Cardiac fibroblast (primary cell): Measurements from ENCODE around the gene PDZD8.
A peak's percentile ranks its signal among the peaks of the same experiment; 100 is the strongest.

Experiments
- DNase-seq, 2 donors: peaks; one replicate each; pipeline versions ENCODE4 v3.0.0 to v3.0.0-alpha.2; 2010; ENCODE audit warnings: low read depth in 2 of 2
- H3K4me3 ChIP-seq, 2 donors: replicated peaks in 1 of 2; 1 replicate in 1 of 2; 2 replicates in 1 of 2; pipeline ENCODE4 v1.5.1; 2011; ENCODE audit warnings: low read depth in 2 of 2, low read length in 2 of 2, mild to moderate bottlenecking in 2 of 2, moderate library complexity in 1 of 2
- CTCF ChIP-seq: IDR thresholded peaks from one replicate; pipeline ENCODE4 v1.5.1; 2011; ENCODE audit warnings: low read depth, mild to moderate bottlenecking, low read length, inconsistent platforms

PDZD8 gene

DNA sequence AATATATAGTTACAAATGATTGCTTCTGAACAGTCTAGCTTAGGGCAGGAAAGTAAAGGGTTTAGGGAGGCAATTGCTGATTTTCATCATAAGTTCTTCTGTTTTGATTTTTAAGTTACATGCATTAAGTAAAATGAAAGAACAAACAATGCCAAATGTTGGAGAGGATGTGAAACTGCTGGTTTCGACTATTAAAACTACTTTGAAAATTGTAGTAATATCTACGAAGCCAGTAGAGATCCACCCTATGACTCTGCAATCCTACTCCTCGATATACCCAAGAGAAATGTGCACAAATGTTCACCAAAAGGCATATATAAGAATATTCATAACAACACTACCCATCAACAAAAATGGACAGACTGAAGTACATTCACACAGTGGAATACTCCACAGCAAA lies 24.3 kb downstream of the PDZD8 start:
- no peak for TF ChIP-seq CTCF
- no peak overlapping the region for H3K4me3 ChIP-seq
- no peak for DNase-seq

DNA sequence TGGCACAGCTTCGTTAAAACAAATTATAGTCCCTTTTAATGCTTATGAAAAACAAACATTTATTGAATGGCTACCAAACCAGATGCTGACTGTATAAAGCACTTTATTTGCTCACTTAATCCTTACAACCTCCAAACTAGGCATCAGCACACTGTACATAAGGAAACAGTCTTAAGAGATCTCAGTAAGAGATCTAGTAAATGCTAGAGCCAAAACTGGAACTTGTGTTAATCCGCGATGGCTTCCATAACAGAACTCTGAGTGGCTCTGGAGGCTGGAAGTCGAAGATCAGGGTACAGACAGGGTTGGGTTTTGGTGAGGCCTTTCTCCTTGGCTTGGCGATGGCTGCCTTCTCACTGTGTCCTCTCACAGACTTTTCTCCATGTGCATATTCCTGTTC lies 27.0 kb downstream of the PDZD8 start:
- no peak overlapping the region for H3K4me3 ChIP-seq
- no peak for DNase-seq
- TF ChIP-seq CTCF, result no peak

- no peak for TF ChIP-seq CTCF
- no peak for DNase-seq
- H3K4me3 ChIP-seq, result no peak overlapping the region
Measured at GRCh38 chr10:117346574-117346973, 28.7 kb downstream of the PDZD8 start.

GRCh38 chr10:117345143-117345542 lies 30.1 kb downstream of the PDZD8 start:
- DNase-seq, result peak in 1 of 2 donors; percentile 30
- TF ChIP-seq CTCF, result no peak
- H3K4me3 ChIP-seq, result no peak overlapping the region

DNA sequence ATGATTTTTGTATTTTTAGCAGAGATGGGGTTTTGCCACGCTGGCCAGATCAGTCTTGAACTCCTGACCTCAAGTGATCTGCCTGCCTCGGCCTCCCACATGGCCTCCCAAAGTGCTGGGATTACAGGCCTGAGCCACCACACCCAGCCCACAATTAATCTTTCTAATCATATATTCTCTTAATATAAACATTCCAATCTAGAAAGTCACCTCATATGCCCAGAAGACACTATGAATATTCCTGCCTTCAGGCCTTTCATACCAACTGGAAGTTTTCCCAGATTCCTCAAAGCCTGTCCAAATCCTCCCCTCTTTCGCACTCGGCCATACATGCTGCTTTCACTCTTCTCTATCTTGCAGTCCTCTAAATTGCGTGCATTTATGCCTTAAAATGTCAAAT lies 32.6 kb downstream of the PDZD8 start:
- no peak for TF ChIP-seq CTCF
- H3K4me3 ChIP-seq, result no peak overlapping the region
- DNase-seq, result peak; percentile 37 to 82

DNA sequence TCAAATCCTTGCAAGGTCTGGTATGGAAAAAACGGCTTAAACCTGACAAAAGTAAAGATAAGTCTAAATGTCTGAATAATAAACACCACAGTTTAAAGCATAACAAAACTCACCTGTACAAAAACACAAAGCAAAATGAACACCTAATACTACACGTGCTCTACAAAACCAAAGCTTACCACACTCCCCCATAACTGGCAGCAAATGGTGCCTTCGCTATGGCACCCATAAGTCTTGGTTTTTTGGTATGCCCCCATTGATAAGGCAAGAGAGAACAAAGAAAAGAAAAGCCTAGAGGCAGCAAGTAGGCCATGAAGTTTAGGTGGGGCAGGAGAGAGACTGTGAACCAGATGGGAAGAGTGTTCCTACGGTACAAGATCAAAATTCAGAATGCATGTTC lies 34.2 kb downstream of the PDZD8 start:
- DNase-seq, result no peak
- TF ChIP-seq CTCF, result no peak
- no peak overlapping the region for H3K4me3 ChIP-seq

DNA sequence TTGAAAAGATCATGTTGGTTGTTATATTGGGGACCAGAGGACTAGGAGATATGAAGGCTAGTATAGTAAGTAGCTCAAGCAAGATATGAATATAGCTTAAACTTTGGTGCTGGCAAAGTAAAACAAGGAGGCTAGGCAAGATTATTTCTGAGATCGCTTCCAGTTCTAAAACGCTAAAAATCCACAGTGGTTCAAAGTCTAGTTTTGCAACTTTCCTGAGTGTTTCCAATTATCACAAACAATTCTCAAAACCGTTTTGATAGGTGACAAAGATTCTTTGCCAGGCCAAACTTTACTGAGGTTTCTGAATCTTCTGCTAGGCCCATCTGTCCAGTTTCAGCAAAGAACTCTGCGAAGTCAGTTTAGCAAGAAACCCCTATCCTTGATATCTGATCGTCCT lies 35.3 kb downstream of the PDZD8 start:
- no peak for DNase-seq
- TF ChIP-seq CTCF, result no peak
- no peak overlapping the region for H3K4me3 ChIP-seq
